ENCODE measurements around the gene JPH4. TPM values are rescaled to one million over a fixed set of nuclear protein-coding genes. Genes with fewer than 3 reads are reported as not detected.
"Not testable (repeated sequence)": the region's sequence is repeated elsewhere in the genome, so short reads cannot be mapped to it uniquely, and the experiment has no call there.

Gene JPH4
- total RNA-seq, 1 experiment from 2014 or later: not detected

GRCh38 chr14:23589606-23590005 is 11.0 kb upstream of the JPH4 start:
- Mint-ChIP-seq H3K36me3 (ENCODE audit: insufficient read depth, unreplicated experiment) (no peaks in the 10 kb centered on the region), H3K4me3 (ENCODE audit: unreplicated experiment) (no peak overlapping the region), H3K27ac (ENCODE audit: unreplicated experiment) (no peak overlapping the region), H3K9me3 (ENCODE audit: unreplicated experiment) (no peaks in the 10 kb centered on the region), H3K27me3 (ENCODE audit: insufficient read depth, unreplicated experiment) (peaks cover 2% of the 10 kb centered on the region), H3K4me1 (ENCODE audit: low read depth, unreplicated experiment) (no peaks in the 10 kb centered on the region)
- ChIA-PET POLR2A (no interaction called here), CTCF (interaction anchor here (0.6 to 1.6 kb wide), 14 partner anchors 13 to 571 kb away, joined by 3 to 53 read pairs (median 5); partner anchors contain the start of genes AP1G2 and IRF9)
- TF ChIP-seq, protein P1, sequence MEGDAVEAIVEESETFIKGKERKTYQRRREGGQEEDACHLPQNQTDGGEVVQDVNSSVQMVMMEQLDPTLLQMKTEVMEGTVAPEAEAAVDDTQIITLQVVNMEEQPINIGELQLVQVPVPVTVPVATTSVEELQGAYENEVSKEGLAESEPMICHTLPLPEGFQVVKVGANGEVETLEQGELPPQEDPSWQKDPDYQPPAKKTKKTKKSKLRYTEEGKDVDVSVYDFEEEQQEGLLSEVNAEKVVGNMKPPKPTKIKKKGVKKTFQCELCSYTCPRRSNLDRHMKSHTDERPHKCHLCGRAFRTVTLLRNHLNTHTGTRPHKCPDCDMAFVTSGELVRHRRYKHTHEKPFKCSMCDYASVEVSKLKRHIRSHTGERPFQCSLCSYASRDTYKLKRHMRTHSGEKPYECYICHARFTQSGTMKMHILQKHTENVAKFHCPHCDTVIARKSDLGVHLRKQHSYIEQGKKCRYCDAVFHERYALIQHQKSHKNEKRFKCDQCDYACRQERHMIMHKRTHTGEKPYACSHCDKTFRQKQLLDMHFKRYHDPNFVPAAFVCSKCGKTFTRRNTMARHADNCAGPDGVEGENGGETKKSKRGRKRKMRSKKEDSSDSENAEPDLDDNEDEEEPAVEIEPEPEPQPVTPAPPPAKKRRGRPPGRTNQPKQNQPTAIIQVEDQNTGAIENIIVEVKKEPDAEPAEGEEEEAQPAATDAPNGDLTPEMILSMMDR (IDR thresholded peaks at IDR 0.05; ENCODE audit: insufficient read depth in 1 of 2, low read depth in 1 of 2, low read length in 1 of 2, severe bottlenecking in 1 of 2, unreplicated experiment in 1 of 2): no peak
- Histone ChIP-seq H3K9me3 (no peaks in the 10 kb centered on the region), H3K4me3 (ENCODE audit: low read depth, low read length) (no peak overlapping the region), H3K36me3 (ENCODE audit: control insufficient read depth, insufficient read depth, low read length) (no peaks in the 10 kb centered on the region), H3K4me1 (no peaks in the 10 kb centered on the region), H3K27me3 (replicated peaks; ENCODE audit: control insufficient read depth, insufficient read depth, low read length) (no peaks in the 10 kb centered on the region)
- intact Hi-C loops (cut with micrococcal nuclease; ENCODE audit: unreplicated experiment): loop anchor here (1.0 to 5.0 kb wide), 6 partner anchors 43 to 365 kb away; no protein-coding TSS in a partner anchor
- DNase-seq: no peak
- no TSS peak for BruUV-seq (replicated peaks)

DNA sequence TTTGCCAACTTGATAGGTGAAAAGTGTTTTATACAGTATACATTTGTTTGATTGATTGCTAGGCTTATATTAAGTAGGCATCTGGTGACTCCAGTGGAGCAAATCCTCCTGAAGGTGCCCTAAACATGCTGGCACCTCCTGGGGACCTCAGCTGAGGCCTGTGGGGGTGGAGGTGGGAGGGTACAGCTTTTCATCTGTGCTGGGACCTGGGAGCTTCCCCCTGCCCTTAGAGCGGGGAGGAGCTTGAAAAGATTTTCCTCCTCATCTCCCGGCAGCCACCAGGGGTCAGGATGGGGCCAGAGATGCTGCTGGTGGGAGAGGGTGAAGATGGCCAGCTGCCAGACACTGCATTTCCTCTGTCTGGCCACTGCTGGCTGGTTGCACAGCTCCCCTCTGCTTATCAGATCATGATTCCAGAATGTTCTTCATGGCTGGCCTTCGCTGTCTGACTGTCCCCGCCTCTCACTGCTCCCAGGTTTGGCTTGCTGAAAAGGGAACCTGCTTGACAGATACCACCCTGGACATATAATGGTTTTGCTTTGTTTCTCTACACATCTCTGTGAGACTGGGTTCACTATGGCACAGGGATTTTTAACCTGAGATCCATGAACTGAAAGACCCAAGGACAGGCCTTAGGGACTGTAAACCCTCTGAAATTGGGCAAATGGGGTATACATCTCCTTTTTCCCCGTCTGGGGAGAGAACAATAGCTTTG is 10.5 kb upstream of the JPH4 start:
- Histone ChIP-seq H3K4me1 (no peaks in the 10 kb centered on the region), H3K9me3 (no peaks in the 10 kb centered on the region), H3K27me3 (replicated peaks; ENCODE audit: control insufficient read depth, insufficient read depth, low read length) (no peaks in the 10 kb centered on the region), H3K4me3 (ENCODE audit: low read depth, low read length) (no peak overlapping the region), H3K36me3 (ENCODE audit: control insufficient read depth, insufficient read depth, low read length) (no peaks in the 10 kb centered on the region)
- TF ChIP-seq, protein P1 (IDR thresholded peaks at IDR 0.05; ENCODE audit: insufficient read depth in 1 of 2, low read depth in 1 of 2, low read length in 1 of 2, severe bottlenecking in 1 of 2, unreplicated experiment in 1 of 2): peak; percentile 85 to 94
- no peaks in the 10 kb centered on the region for H3K9me3 Mint-ChIP-seq (ENCODE audit: unreplicated experiment)
- no peaks in the 10 kb centered on the region for H3K36me3 Mint-ChIP-seq (ENCODE audit: insufficient read depth, unreplicated experiment)
- ChIA-PET CTCF (interaction anchor here (0.7 to 1.6 kb wide), 16 partner anchors 14 to 572 kb away, joined by 3 to 53 read pairs (median 5); partner anchors contain the start of genes AP1G2 and IRF9), POLR2A (no interaction called here)
- no peaks in the 10 kb centered on the region for H3K4me1 Mint-ChIP-seq (ENCODE audit: low read depth, unreplicated experiment)
- H3K27me3 Mint-ChIP-seq (ENCODE audit: insufficient read depth, unreplicated experiment): peaks cover 2% of the 10 kb centered on the region
- BruUV-seq (replicated peaks): no TSS peak
- intact Hi-C loops (cut with micrococcal nuclease; ENCODE audit: unreplicated experiment): loop anchor here (1.0 to 5.0 kb wide), 6 partner anchors 43 to 365 kb away; no protein-coding TSS in a partner anchor
- no peak overlapping the region for H3K4me3 Mint-ChIP-seq (ENCODE audit: unreplicated experiment)
- DNase-seq: peak; percentile 88 to 90
- no peak overlapping the region for H3K27ac Mint-ChIP-seq (ENCODE audit: unreplicated experiment)

GRCh38 chr14:23584527-23585203 is 6.1 kb upstream of the JPH4 start:
- BruUV-seq (replicated peaks); H3K27ac Mint-ChIP-seq (ENCODE audit: unreplicated experiment); DNase-seq; H3K36me3 ChIP-seq (ENCODE audit: control insufficient read depth, insufficient read depth, low read length); POLR2A ChIA-PET; H3K4me3 Mint-ChIP-seq (ENCODE audit: unreplicated experiment); H3K4me1 ChIP-seq; H3K27me3 ChIP-seq (replicated peaks; ENCODE audit: control insufficient read depth, insufficient read depth, low read length); H3K4me3 ChIP-seq (ENCODE audit: low read depth, low read length); H3K27me3 Mint-ChIP-seq (ENCODE audit: insufficient read depth, unreplicated experiment); H3K9me3 Mint-ChIP-seq (ENCODE audit: unreplicated experiment); H3K4me1 Mint-ChIP-seq (ENCODE audit: low read depth, unreplicated experiment); H3K9me3 ChIP-seq; CTCF ChIA-PET; H3K36me3 Mint-ChIP-seq (ENCODE audit: insufficient read depth, unreplicated experiment): not testable (repeated sequence)
- intact Hi-C loops (cut with micrococcal nuclease; ENCODE audit: unreplicated experiment): loop anchor here (5.0 kb wide), 1 partner anchor 343 kb away; no protein-coding TSS in a partner anchor

GRCh38 chr14:23583761-23584526 is 5.4 kb upstream of the JPH4 start:
- TSS peak; percentile 98 for BruUV-seq (replicated peaks)
- H3K4me3 ChIP-seq (ENCODE audit: low read depth, low read length): not testable (repeated sequence)

More at GRCh38 chr14:23583761-23584526, 5.4 kb upstream of the JPH4 start:
- H3K4me1 Mint-ChIP-seq (ENCODE audit: low read depth, unreplicated experiment); CTCF ChIA-PET; DNase-seq; H3K27me3 Mint-ChIP-seq (ENCODE audit: insufficient read depth, unreplicated experiment); H3K36me3 Mint-ChIP-seq (ENCODE audit: insufficient read depth, unreplicated experiment); H3K4me1 ChIP-seq; H3K27ac Mint-ChIP-seq (ENCODE audit: unreplicated experiment); H3K36me3 ChIP-seq (ENCODE audit: control insufficient read depth, insufficient read depth, low read length); H3K9me3 ChIP-seq; H3K27me3 ChIP-seq (replicated peaks; ENCODE audit: control insufficient read depth, insufficient read depth, low read length); POLR2A ChIA-PET; H3K4me3 Mint-ChIP-seq (ENCODE audit: unreplicated experiment); intact Hi-C loops (cut with micrococcal nuclease; ENCODE audit: unreplicated experiment); H3K9me3 Mint-ChIP-seq (ENCODE audit: unreplicated experiment): not testable (repeated sequence)

Data from Caco-2 (cell line).